Adrenal gland (tissue), 12 donors: ENCODE data around the gene NDUFAF8. TPM values are rescaled to one million over a fixed set of nuclear protein-coding genes. Genes with fewer than 3 reads are reported as not detected.

Experiments used
- DNase-seq, 7 donors: peaks; one replicate each; pipeline ENCODE4 v3.0.0-alpha.2; 2019 to 2020
- H3K27ac ChIP-seq, 5 donors: fragments of 200-600 bp; sonication (generic) in 4 of 5; 1 replicate in 3 of 5; 2 replicates in 2 of 5; pipeline versions ENCODE4 v1.5.1 to v1.8.0; 2016 to 2020; ENCODE audit warnings: mild to moderate bottlenecking in 1 of 5
- H3K27me3 ChIP-seq: fragments of 200-600 bp; 2 replicates; pipeline ENCODE4 v1.8.0; 2021
- H3K36me3 ChIP-seq, 2 donors: fragments of 200-600 bp; replicated peaks in 1 of 2; 1 replicate in 1 of 2; 2 replicates in 1 of 2; pipeline versions ENCODE4 v1.5.1 to v1.8.0; 2018 to 2022
- H3K4me1 ChIP-seq, 2 donors: fragments of 200-600 bp; replicated peaks in 1 of 2; 1 replicate in 1 of 2; 2 replicates in 1 of 2; pipeline versions ENCODE4 v1.5.1 to v1.8.0; 2018 to 2021
- H3K4me3 ChIP-seq, 4 donors: fragments of 200-600 bp; sonication (generic) in 3 of 4; one replicate each; pipeline ENCODE4 v1.5.1; 2016 to 2018
- H3K9me3 ChIP-seq, 3 donors: fragments of 200-600 bp; sonication (generic) in 1 of 3; replicated peaks in 1 of 3; 1 replicate in 2 of 3; 2 replicates in 1 of 3; pipeline versions ENCODE4 v1.5.1 to v1.8.0; 2016 to 2021
- CTCF ChIP-seq, 6 experiments: fragments of 450-650 bp in 4 of 6; fragments of 200-600 bp in 2 of 6; sonication (generic) in 1 of 6; IDR thresholded peaks; 1 replicate in 5 of 6; 2 replicates in 1 of 6; pipeline versions ENCODE4 v1.5.1 to v1.8.0; 2016 to 2021; ENCODE audit warnings: antibody characterized with exemption in 6 of 6, mild to moderate bottlenecking in 2 of 6, moderate library complexity in 1 of 6
- POLR2A ChIP-seq, 2 donors: fragments of 450-650 bp; IDR thresholded peaks; one replicate each; pipeline ENCODE4 v1.6.1; 2017; ENCODE audit warnings: antibody characterized with exemption in 2 of 2, mild to moderate bottlenecking in 2 of 2, moderate library complexity in 1 of 2
- WGBS, 4 donors: extraction: QIAGEN DNeasy Blood & Tissue Kit in 2 of 4; methylation state at CpG; one replicate each; pipeline versions ENCODE4 v1.1.5 to v1.1.7; 2013 to 2017; 5-methylcytosine and 5-hydroxymethylcytosine counted together
- intact Hi-C, 2 donors: fragments of 100-400 bp; cut with DNase I; formaldehyde crosslinking; loops; one replicate each; pipeline versions ENCODE4 v1.14.1 to v1.15.0; 2022 to 2023
- polyA plus RNA-seq, 3 donors: library from polyadenylated mRNA; stranded (reverse); fragments of 200-250 nt in 2 of 3; fragments of 350-450 nt in 1 of 3; fragmentation: Illumina TruSeq in 1 of 3; extraction: RNeasy Lipid Tissue Mini Kit (QIAGEN cat#74804) in 1 of 3; gene quantifications; one replicate each; pipeline ENCODE4 v1.2.3, GENCODE V29; 2013 to 2014
- total RNA-seq, 9 donors: library from RNA; depleted of rRNA in 4 of 9; stranded (reverse); fragments of >200 nt in 4 of 9; fragments of 120-200 nt in 1 of 9; fragmentation: NEBNext Ultra II Directional in 1 of 9; extraction: Animal tissue kit (Norgen Biotek cat#: 25700) in 1 of 9; gene quantifications; one replicate each; pipeline versions ENCODE4 v1.1.0 to v1.2.4, GENCODE V29; 2013 to 2023
- donor health status: healthy with polysubstance abuse.
- donor health status: Bipolar disorder and iron deficiency.
- donor health status: DM: yes; HTN: yes; CAD: no.
- donor health status: DM: no; HTN: no; CAD: no.
- donor health status: DM: no; HTN: no; CAD: no.
- donor health status: DM: yes; HTN: yes; CAD: no.

The NDUFAF8 gene
- total and polyA plus RNA-seq, 12 donors = 25.3 to 106 (median 49.6) TPM

GRCh38 chr17:81277946-81278693 lies 39.0 kb downstream of the NDUFAF8 start:
- Histone ChIP-seq H3K4me1 (no peaks in the 10 kb centered on the region), H3K36me3 (peaks cover 0 to 69% of the 10 kb centered on the region in 2 donors), H3K9me3 (no peaks in the 10 kb centered on the region), H3K4me3 (no peak overlapping the region), H3K27ac (peak overlapping the region in 1 of 5 donors; percentile 1), H3K27me3 (no peaks in the 10 kb centered on the region)
- no peak for DNase-seq
- TF ChIP-seq CTCF (IDR thresholded peaks at IDR 0.05) = no peak
- TF ChIP-seq POLR2A (IDR thresholded peaks at IDR 0.05) = no peak
- WGBS, 4 donors = 77 to 93% (median 88%) methylated on average over 17 to 20 of the region's 20 CpGs
- intact Hi-C loops = no loop called here

GRCh38 chr17:81278831-81279230 lies 39.7 kb downstream of the NDUFAF8 start:
- 91 to 97% (median 93%) methylated on average over 4 to 8 of the region's 8 CpGs for WGBS, 4 donors
- H3K36me3 ChIP-seq = peaks cover 0 to 67% of the 10 kb centered on the region in 2 donors

GRCh38 chr17:81279278-81280275 lies 40.5 kb downstream of the NDUFAF8 start:
- Histone ChIP-seq H3K27me3 (no peaks in the 10 kb centered on the region), H3K27ac (no peak overlapping the region), H3K36me3 (peaks cover 0 to 60% of the 10 kb centered on the region in 2 donors), H3K4me1 (peaks cover 0 to 2% of the 10 kb centered on the region in 2 donors), H3K4me3 (no peak overlapping the region), H3K9me3 (no peaks in the 10 kb centered on the region)
- DNase-seq = no peak
- no peak for TF ChIP-seq POLR2A (IDR thresholded peaks at IDR 0.05)
- TF ChIP-seq CTCF (IDR thresholded peaks at IDR 0.05) = no peak
- intact Hi-C loops = no loop called here
- WGBS, 4 donors = 95 to 96% (median 96%) methylated on average over 46 to 50 of the region's 50 CpGs

More at GRCh38 chr17:81278831-81279230, 39.7 kb downstream of the NDUFAF8 start:
- no peak overlapping the region for H3K4me3 ChIP-seq
- H3K27ac ChIP-seq = no peak overlapping the region
- no peak for DNase-seq
- no peaks in the 10 kb centered on the region for H3K9me3 ChIP-seq
- H3K27me3 ChIP-seq = no peaks in the 10 kb centered on the region
- no peaks in the 10 kb centered on the region for H3K4me1 ChIP-seq
- TF ChIP-seq POLR2A (IDR thresholded peaks at IDR 0.05) (no peak), CTCF (IDR thresholded peaks at IDR 0.05) (no peak)
- intact Hi-C loops = no loop called here

GRCh38 chr17:81280571-81280970 lies 41.5 kb downstream of the NDUFAF8 start:
- WGBS, 4 donors = 94 to 98% (median 95%) methylated on average over 19 to 24 of the region's 24 CpGs
- Histone ChIP-seq H3K4me1 (peaks cover 0 to 10% of the 10 kb centered on the region in 2 donors), H3K27ac (no peak overlapping the region), H3K27me3 (no peaks in the 10 kb centered on the region), H3K9me3 (no peaks in the 10 kb centered on the region), H3K4me3 (no peak overlapping the region), H3K36me3 (peaks cover 0 to 52% of the 10 kb centered on the region in 2 donors)
- DNase-seq = no peak
- intact Hi-C loops = no loop called here
- TF ChIP-seq POLR2A (IDR thresholded peaks at IDR 0.05) (no peak), CTCF (IDR thresholded peaks at IDR 0.05) (no peak)
